A549 (cell line): ENCODE measurements around the gene RNF144A.

Source experiments
- CTCF ChIP-seq: fragments of >200 bp; sonication (Bioruptor Twin); formaldehyde crosslinking; IDR thresholded peaks from 3 replicates; pipeline ENCODE4 v1.5.1; 2016
- EHMT2 ChIP-seq: fragments of 200-600 bp; sonication (generic); IDR thresholded peaks from 2 replicates; pipeline ENCODE4 v1.6.1; 2016; ENCODE audit warnings: antibody characterized with exemption, low read depth, mild to moderate bottlenecking, moderate library complexity
- HOXA7 ChIP-seq: fragments of 250-450 bp; sonication (Bioruptor Pico); IDR thresholded peaks from 2 replicates; pipeline ENCODE4 v1.5.0; 2020; ENCODE audit warnings: mild to moderate bottlenecking, moderate library complexity
- KDM5A ChIP-seq: fragments of 200-600 bp; sonication (generic); IDR thresholded peaks from 2 replicates; pipeline ENCODE4 v1.6.1; 2016; ENCODE audit warnings: antibody characterized with exemption, mild to moderate bottlenecking
- RARB ChIP-seq: fragments of 250-450 bp; sonication (Bioruptor Pico); IDR thresholded peaks from 2 replicates; pipeline ENCODE4 v1.8.0; 2021; ENCODE audit warnings: mild to moderate bottlenecking, moderate library complexity
- RFX5 ChIP-seq: fragments of 450-650 bp; IDR thresholded peaks from 2 replicates; pipeline ENCODE4 v1.7.1; 2014; ENCODE audit warnings: antibody characterized with exemption, mild to moderate bottlenecking, moderate library complexity
- TF ChIP-seq, protein P1 (sequence below): IDR thresholded peaks from 2 replicates; pipeline ENCODE4 v1.6.1; 2012

GRCh38 chr2:6916224-6916623, 988 bp upstream of the RNF144A start:
- TF ChIP-seq CTCF (no peak), RARB (CRISPR knock-in tag) (no peak), KDM5A (no peak), EHMT2 (no peak), HOXA7 (CRISPR knock-in tag) (no peak), RFX5 (no peak)
- TF ChIP-seq, protein P1, sequence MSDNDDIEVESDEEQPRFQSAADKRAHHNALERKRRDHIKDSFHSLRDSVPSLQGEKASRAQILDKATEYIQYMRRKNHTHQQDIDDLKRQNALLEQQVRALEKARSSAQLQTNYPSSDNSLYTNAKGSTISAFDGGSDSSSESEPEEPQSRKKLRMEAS = no peak
